GM18858 (cell line): ENCODE data around the gene ASB2.

Experiments used
- ATAC-seq: cut with Tn5 transposase; IDR thresholded peaks from one replicate; pipeline ENCODE4 v1.9.1; 2021; ENCODE audit not compliant: unreplicated experiment

ASB2 gene

GRCh38 chr14:93976477-93977057, at the start of gene ASB2:
TSS of gene ASB2 (minus strand) at chr14:93976570. CDS start at chr14:93964539, 12,031 bp downstream.
- ATAC-seq = no peak

GRCh38 chr14:94025720-94026119, 49.4 kb upstream of the ASB2 start:
- ATAC-seq = no peak

GRCh38 chr14:94024549-94024948, 48.2 kb upstream of the ASB2 start:
- no peak for ATAC-seq

GRCh38 chr14:94022532-94023411, 46.4 kb upstream of the ASB2 start:
- ATAC-seq = no peak

GRCh38 chr14:94021416-94022157, 45.2 kb upstream of the ASB2 start:
- ATAC-seq = no peak

GRCh38 chr14:94021001-94021400, 44.6 kb upstream of the ASB2 start:
- no peak for ATAC-seq

- ATAC-seq = no peak
Observed at GRCh38 chr14:94020267-94020666, 43.9 kb upstream of the ASB2 start.

- ATAC-seq = no peak
Observed at GRCh38 chr14:94019329-94019728, 43.0 kb upstream of the ASB2 start.

- ATAC-seq = no peak
Observed at GRCh38 chr14:94018308-94018707, 41.9 kb upstream of the ASB2 start.

- ATAC-seq = no peak
Observed at GRCh38 chr14:94016446-94016976, 40.1 kb upstream of the ASB2 start.

- ATAC-seq = no peak
Observed at GRCh38 chr14:94015223-94015622, 38.9 kb upstream of the ASB2 start.

- ATAC-seq = no peak
Observed at GRCh38 chr14:94014382-94014781, 38.0 kb upstream of the ASB2 start.

GRCh38 chr14:94011795-94012194, 35.4 kb upstream of the ASB2 start:
- ATAC-seq = no peak

GRCh38 chr14:94010625-94011024, 34.3 kb upstream of the ASB2 start:
- ATAC-seq = no peak

GRCh38 chr14:94009767-94010166, 33.4 kb upstream of the ASB2 start:
- ATAC-seq = peak; percentile 42

GRCh38 chr14:94008234-94008633, 31.9 kb upstream of the ASB2 start:
- ATAC-seq = no peak

GRCh38 chr14:94005324-94006073, 29.1 kb upstream of the ASB2 start:
- ATAC-seq = no peak

GRCh38 chr14:94004015-94004414, 27.6 kb upstream of the ASB2 start:
- ATAC-seq = no peak

GRCh38 chr14:94003397-94003796, 27.0 kb upstream of the ASB2 start:
- no peak for ATAC-seq

- ATAC-seq = no peak
Observed at GRCh38 chr14:94001501-94002396, 25.4 kb upstream of the ASB2 start.
